ENCODE data around the gene PLEKHG4.

Gene PLEKHG4

DNA sequence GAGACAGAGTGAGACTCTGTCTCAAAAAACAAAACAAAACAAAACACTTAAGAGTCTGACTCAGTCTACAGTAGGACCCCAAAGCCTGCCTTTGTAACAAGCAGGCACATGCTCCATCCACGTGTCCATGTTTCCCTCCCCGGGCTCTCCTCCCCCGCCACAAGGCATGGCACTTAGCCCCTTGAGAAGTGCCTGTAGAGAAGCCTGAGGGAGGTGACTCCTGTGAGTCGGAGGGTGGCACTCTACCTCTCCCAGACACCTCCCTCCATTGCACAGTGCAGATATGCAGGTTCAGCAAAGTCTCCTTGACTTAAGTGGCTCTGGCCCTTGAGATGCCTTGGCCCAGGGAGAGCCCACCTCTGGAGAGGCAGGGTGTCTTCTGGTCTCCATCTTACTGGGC, 38.8 kb upstream of the PLEKHG4 start:
- Mint-ChIP-seq H3K9me3 (no peaks in the 10 kb centered on the region), H3K27ac (no peak overlapping the region), H3K4me1 (peaks cover 41% of the 10 kb centered on the region), H3K36me3 (peaks cover 23% of the 10 kb centered on the region), H3K4me3 (no peak overlapping the region), H3K27me3 (no peaks in the 10 kb centered on the region)
- no peak for DNase-seq
- CTCF ChIA-PET = no interaction called here

DNA sequence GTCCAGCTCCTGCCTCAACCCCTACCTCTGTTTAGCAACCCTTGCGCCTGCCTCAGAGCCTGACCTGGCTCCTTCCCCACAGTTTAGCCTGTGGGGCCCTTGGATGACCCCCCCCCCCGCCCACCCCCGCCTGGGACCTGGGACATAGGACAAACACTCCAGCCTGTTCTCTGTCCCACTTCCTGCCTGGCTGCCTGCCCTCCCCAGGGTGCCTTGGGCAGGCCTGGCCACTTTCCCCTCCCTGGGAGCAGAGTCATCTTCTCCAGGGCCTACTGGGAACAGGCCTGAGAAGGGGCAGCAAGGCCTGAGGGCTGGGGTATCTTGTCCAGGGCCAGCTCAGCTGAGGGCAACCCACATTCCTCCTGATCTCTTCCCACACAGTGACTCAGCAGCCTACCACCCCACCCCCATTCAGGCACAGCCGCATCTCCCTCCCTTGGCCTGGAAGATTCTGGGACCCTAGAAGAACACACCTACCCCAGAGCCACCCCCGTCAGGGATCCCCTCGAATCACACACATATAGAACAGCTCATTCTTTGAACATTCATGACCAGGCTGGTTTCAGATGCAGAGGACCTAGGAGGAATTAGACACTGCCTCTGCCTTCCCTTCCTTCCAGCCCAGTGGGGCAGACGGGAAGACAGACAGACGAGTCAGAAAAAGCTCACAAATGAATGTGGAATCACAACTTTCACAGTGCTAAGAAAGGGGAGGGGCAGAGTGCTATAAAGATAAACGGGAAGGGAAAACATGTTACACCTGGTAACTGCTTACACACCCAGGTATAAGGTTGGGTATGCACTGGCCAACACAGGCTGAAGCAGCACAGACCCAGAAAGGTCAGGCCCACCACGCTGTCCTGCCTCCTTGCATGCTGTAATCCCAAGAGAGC, 38.1 kb upstream of the PLEKHG4 start:
- no peak overlapping the region for H3K4me3 Mint-ChIP-seq
- DNase-seq = no peak
- H3K27ac Mint-ChIP-seq = no peak overlapping the region
- no peaks in the 10 kb centered on the region for H3K9me3 Mint-ChIP-seq
- peaks cover 41% of the 10 kb centered on the region for H3K4me1 Mint-ChIP-seq
- CTCF ChIA-PET = no interaction called here
- peaks cover 20% of the 10 kb centered on the region for H3K36me3 Mint-ChIP-seq
- no peaks in the 10 kb centered on the region for H3K27me3 Mint-ChIP-seq

DNA sequence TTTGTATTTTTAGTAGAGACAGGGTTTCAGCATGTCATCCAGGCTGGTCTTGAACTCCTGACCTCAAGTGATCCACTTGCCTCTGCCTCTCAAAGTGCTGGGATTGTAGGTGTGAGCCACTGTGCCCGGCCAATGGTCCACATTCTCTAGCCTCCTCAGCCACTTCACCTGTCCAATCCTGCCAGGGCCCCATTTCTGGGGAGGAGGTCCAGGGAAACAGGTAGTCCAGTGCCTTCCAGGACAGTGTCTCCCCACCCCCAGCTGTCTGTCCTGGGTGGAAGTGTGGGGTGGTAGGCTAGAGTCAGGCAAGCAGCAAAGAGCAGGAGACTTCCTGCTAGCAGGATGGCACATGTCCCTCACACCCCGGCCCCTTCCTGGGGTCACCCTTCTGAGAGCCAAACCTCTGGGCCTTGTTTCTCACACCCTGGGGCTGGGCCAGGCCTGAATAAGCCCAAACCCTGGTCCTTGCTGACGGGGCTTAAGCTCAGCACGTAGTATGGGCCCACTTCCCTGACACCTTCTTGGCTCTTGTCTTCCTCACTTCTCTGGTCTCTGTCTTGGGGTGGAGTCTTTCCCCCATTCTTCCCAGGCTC, 37.1 kb upstream of the PLEKHG4 start:
- peaks cover 13% of the 10 kb centered on the region for H3K36me3 Mint-ChIP-seq
- peaks cover 43% of the 10 kb centered on the region for H3K4me1 Mint-ChIP-seq
- H3K27me3 Mint-ChIP-seq = no peaks in the 10 kb centered on the region
- H3K27ac Mint-ChIP-seq = no peak overlapping the region
- CTCF ChIA-PET = interaction anchor here (1.0 to 6.4 kb wide), 2 partner anchors 15 to 281 kb away, joined by 3 to 34 read pairs; partner anchors contain the start of genes CES3 and TMEM208
- no peak overlapping the region for H3K4me3 Mint-ChIP-seq
- no peaks in the 10 kb centered on the region for H3K9me3 Mint-ChIP-seq
- DNase-seq = peak; percentile 14

DNA sequence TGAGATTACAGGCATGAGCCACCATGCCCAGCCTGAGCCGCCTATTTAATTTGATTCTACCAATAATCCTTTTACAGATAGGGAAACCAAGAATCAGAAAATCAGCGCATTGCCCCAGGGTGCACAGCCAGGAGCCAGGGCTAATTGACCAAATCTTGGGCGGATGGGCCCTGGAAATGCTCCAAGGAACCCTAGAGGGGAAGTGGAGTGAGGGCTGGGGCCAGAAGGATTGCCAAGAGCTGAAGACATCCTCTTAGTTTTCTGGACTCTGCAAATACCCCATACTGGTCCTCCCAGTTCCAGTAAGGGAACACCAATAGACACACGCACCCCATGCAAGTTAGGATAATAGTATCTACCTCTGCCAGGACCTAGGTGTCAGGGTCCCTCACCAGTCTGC, 35.9 kb upstream of the PLEKHG4 start:
- CTCF ChIA-PET = interaction anchor here (1.2 to 6.4 kb wide), 2 partner anchors 16 to 283 kb away, joined by 3 to 34 read pairs; partner anchors contain the start of genes CES3 and TMEM208
- Mint-ChIP-seq H3K4me3 (no peak overlapping the region), H3K4me1 (peaks cover 52% of the 10 kb centered on the region), H3K36me3 (peaks cover 9% of the 10 kb centered on the region), H3K9me3 (no peaks in the 10 kb centered on the region), H3K27me3 (peaks cover 12% of the 10 kb centered on the region), H3K27ac (peak overlapping the region; percentile 96)
- peak; percentile 3 for DNase-seq

DNA sequence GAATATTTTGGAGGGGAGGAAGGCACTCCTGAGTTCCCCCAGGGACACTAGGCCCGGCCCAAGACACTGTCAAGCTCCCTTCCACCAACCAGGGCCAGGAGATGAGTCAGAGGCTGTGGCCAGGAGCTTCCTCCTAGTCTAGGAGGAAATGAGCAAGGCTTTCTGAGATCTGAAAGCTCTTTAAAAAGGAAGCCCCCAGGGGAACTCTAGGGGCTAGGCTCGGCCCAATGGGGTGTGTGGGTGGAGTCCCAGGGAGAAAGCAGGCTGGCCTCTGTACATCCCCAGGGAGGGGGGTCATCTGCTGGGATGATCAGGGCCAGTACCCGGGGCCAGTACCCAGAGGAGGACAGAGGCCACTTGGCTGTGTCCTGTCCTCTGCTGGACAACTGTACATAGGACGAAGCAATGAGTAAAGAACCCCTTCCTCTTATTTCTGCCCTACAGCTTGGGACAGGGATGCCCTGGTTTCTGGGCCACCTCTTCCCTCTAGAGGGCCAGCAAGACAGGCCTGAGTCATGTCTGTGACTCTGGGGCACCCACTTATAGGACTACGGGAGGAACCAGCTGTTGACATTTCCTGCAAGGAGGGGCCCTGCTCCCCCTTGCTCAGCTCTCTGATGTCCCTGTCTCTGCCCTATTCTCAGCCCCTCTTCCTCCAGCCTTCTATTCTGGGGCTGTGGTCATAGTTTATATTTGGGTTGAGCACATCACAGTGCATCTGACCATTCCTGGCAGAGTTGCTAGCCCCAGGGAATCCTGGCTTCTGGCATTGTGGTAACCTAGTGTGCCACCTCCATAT, 34.7 kb upstream of the PLEKHG4 start:
- CTCF ChIA-PET = interaction anchor here (0.6 to 6.4 kb wide), 8 partner anchors 14 to 284 kb away, joined by 3 to 34 read pairs (median 3); partner anchors contain the start of genes CES3, EXOC3L1, TMEM208 and ZDHHC1
- no peaks in the 10 kb centered on the region for H3K9me3 Mint-ChIP-seq
- peak; percentile 84 for DNase-seq
- H3K27me3 Mint-ChIP-seq = peaks cover 23% of the 10 kb centered on the region
- H3K4me3 Mint-ChIP-seq = peak overlapping the region; percentile 77
- H3K36me3 Mint-ChIP-seq = peaks cover 8% of the 10 kb centered on the region
- H3K27ac Mint-ChIP-seq = peak overlapping the region; percentile 96
- H3K4me1 Mint-ChIP-seq = peaks cover 58% of the 10 kb centered on the region

DNA sequence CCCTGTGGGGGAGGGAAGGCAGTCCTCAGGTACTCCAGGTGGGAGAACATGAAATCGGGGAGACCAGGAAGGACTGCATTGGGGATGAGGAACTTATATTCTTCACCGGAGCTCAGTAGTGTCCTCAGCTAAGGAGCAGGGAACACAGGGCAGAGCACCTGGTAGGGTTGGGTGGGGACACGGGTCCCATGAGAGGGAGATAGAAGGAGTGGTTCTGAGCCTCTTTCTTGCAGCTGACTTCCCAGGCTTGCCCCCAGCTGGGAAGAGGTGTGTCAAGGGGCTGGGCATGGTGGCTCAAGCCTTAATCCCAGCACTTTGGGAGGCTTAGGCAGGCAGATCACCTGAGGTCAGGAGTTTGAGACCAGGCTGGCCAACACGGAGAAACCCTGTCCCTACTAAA, 34.1 kb upstream of the PLEKHG4 start:
- no peaks in the 10 kb centered on the region for H3K9me3 Mint-ChIP-seq
- H3K27me3 Mint-ChIP-seq = peaks cover 29% of the 10 kb centered on the region
- CTCF ChIA-PET = interaction anchor here (0.6 to 6.4 kb wide), 5 partner anchors 14 to 215 kb away, joined by 3 to 34 read pairs (median 3); partner anchors contain the start of genes TMEM208 and ZDHHC1
- H3K4me1 Mint-ChIP-seq = peaks cover 61% of the 10 kb centered on the region
- DNase-seq = no peak
- H3K36me3 Mint-ChIP-seq = peaks cover 5% of the 10 kb centered on the region
- peak overlapping the region; percentile 96 for H3K27ac Mint-ChIP-seq
- H3K4me3 Mint-ChIP-seq = peak overlapping the region; percentile 77

DNA sequence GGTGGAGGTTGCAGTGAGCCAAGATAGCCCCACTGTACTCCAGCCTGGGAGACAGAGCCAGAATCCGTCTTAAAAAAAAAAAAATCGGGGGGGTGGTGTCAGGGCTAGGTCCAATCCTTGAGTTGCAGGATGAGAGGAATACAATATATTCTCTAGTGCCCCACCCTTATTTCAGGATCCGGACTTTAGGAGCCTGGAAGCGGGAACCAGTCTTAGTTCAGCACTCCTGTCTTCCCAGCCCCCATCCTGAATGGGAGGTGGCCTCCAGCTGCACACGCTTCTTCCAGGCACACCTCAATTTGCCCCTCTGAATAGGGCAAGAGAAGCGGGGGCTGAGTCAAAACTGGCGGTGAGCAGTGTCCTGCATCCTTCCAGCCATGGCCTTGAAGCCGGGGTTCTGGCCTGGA, 33.7 kb upstream of the PLEKHG4 start:
- Mint-ChIP-seq H3K9me3 (no peaks in the 10 kb centered on the region), H3K27ac (no peak overlapping the region), H3K4me3 (peak overlapping the region; percentile 77), H3K27me3 (peaks cover 32% of the 10 kb centered on the region), H3K4me1 (peaks cover 62% of the 10 kb centered on the region), H3K36me3 (peaks cover 5% of the 10 kb centered on the region)
- CTCF ChIA-PET = interaction anchor here (0.8 to 6.4 kb wide), 5 partner anchors 15 to 216 kb away, joined by 3 to 34 read pairs (median 3); partner anchors contain the start of genes TMEM208 and ZDHHC1
- no peak for DNase-seq

DNA sequence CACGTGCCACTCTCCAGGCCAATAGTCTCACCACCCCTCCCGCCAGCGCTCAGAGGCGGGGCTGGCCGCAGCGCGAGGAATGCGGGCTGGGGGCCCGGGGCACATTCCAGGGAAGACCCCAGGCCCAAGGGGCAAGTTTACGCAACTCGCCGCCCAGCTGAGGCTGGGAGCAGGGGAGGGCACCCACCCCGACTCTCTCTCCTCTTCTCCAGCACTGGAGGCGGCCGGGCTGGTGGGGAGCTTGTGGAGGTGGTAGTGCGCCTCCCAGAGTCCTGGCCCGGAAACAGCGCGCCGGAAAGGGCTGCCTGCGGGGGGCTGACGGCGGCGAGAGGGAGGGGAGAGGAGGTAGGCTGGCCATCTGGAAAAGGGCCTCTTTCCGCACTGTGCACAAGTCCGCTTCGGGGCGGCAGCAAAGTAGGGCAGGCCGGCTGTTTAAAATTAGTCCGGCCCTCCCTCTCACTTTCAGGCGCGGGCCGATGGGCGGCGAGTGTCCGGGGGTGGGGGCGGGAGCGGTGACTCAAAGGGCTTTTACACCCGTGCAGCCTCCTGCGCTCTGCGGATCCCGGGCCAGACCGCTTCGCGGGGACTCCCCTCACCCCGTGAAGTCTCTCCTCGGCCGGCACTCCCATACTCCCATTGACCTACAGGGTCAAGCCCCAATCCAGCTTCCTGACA, 33.1 kb upstream of the PLEKHG4 start:
- Mint-ChIP-seq H3K36me3 (peaks cover 5% of the 10 kb centered on the region), H3K4me1 (peaks cover 61% of the 10 kb centered on the region), H3K9me3 (no peaks in the 10 kb centered on the region), H3K4me3 (peak overlapping the region; percentile 77), H3K27me3 (peaks cover 32% of the 10 kb centered on the region), H3K27ac (peak overlapping the region; percentile 86)
- DNase-seq = peak; percentile 71
- CTCF ChIA-PET = interaction anchor here (0.6 to 6.4 kb wide), 5 partner anchors 14 to 292 kb away, joined by 3 to 34 read pairs (median 3); partner anchors contain the start of gene TMEM208

DNA sequence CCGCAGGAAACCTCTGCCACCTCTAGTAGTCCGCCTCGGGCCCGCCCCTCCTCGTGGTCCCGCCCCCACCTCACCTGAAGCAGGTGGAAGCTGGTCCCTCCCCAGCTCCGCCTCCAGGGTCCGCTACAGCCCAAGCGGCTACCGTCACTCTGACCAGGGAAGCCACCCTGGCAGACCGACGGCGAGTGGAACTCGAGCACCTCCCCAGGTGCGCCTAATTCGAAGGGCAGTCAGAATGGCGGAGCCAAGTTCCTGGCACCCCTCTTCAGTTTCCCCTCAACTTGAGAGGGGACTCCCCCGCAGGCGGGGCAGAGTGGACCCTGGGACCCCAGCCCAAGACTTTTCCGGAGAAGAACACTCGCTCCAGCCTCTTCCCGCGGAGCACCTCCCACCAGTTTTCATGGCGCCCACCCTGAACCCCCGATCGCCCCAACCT, 32.6 kb upstream of the PLEKHG4 start:
- Mint-ChIP-seq H3K27me3 (peaks cover 32% of the 10 kb centered on the region), H3K9me3 (no peaks in the 10 kb centered on the region), H3K4me3 (peak overlapping the region; percentile 77), H3K27ac (peak overlapping the region; percentile 86), H3K4me1 (peaks cover 57% of the 10 kb centered on the region), H3K36me3 (peaks cover 3% of the 10 kb centered on the region)
- DNase-seq = peak; percentile 72
- CTCF ChIA-PET = interaction anchor here (0.6 to 6.4 kb wide), 6 partner anchors 14 to 293 kb away, joined by 3 to 34 read pairs (median 4); partner anchors contain the start of gene TMEM208

DNA sequence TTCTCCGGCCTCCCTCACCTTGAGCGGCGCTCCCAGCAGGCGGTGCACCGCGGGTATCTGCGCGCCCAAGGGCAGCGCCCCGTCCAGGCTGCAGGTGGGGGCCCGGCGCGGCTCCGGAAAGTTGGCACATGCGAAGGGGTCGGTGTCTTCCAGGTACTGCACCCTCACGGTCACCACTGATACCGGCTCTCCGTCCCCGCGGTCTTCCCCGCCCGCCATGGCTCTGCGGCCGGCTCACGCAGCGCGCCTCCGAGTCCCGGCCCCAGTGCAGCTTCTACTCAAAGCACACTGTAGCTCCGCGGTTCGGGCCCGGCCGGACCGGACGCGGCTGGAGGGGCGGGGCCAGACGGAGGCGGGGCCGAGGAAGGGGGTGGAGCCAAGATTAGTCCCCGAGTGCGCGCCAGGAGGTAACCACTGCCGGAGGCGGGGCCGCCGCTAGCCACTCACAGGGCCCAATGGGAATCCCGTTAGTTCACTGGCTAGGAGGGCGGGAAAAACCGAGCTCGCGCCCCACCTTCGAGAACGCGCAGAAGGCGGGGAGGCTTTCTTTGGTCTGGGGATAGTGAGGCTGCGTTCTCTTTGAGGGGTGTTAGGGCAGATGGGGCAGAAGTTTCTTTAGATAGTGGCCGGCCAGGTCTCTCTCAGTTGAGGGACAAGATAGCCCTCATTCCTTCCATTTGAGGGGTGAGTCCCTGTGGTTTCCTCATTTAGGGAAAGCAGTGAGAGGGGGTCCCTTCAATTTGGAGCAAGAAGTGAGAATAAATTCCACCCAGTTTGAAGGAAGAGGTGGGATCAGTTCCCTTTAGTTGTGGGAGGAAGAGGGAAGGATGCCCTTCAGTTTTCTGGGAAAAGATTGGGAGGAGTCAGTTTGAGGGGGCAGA, 31.9 kb upstream of the PLEKHG4 start, which contains the start of gene FHOD1:
Gene FHOD1 (minus strand): TSS at position 290 of the 881 bp plus-strand sequence. CDS start 71 bp downstream, at position 219.
- Mint-ChIP-seq H3K36me3 (peaks cover 2% of the 10 kb centered on the region), H3K27ac (peak within 1 kb of the TSS; percentile 86), H3K27me3 (peaks cover 36% of the 10 kb centered on the region), H3K4me3 (peak within 1 kb of the TSS; percentile 77), H3K4me1 (peaks cover 55% of the 10 kb centered on the region), H3K9me3 (no peaks in the 10 kb centered on the region)
- peak; percentile 99 for DNase-seq
- CTCF ChIA-PET = interaction anchor here (1.2 to 6.4 kb wide), 7 partner anchors 13 to 234 kb away, joined by 3 to 34 read pairs (median 6); partner anchors contain the start of gene TMEM208

DNA sequence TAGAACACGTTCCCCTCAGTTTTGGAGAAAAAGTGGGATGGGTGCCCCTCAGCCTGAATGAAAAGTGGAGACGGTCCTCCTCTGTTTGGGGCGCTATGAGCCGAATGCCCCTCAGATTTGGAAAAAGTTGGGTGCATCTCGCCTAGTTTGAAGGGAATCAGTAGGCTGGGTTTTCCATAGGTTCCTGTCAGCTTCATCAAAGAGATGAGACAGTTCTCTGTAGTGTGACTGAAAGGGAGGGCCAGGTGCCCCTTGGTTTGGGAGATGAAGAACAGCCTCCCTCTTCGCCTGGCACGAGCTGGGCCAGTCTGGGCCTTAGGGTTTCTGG, 31.3 kb upstream of the PLEKHG4 start:
- Mint-ChIP-seq H3K9me3 (no peaks in the 10 kb centered on the region), H3K36me3 (no peaks in the 10 kb centered on the region), H3K4me1 (peaks cover 53% of the 10 kb centered on the region), H3K4me3 (peak overlapping the region; percentile 77), H3K27ac (peak overlapping the region; percentile 53), H3K27me3 (peaks cover 42% of the 10 kb centered on the region)
- CTCF ChIA-PET = interaction anchor here (1.2 to 6.4 kb wide), 7 partner anchors 13 to 234 kb away, joined by 3 to 34 read pairs (median 6); partner anchors contain the start of gene TMEM208
- no peak for DNase-seq
